GM19395 (cell line): ENCODE data around the gene SUV39H1.

Experiments used
- ATAC-seq: cut with Tn5 transposase; IDR thresholded peaks from one replicate; pipeline ENCODE4 v1.9.1; 2021; ENCODE audit warnings: mild to moderate bottlenecking, moderate library complexity; ENCODE audit not compliant: unreplicated experiment

SUV39H1 gene

DNA sequence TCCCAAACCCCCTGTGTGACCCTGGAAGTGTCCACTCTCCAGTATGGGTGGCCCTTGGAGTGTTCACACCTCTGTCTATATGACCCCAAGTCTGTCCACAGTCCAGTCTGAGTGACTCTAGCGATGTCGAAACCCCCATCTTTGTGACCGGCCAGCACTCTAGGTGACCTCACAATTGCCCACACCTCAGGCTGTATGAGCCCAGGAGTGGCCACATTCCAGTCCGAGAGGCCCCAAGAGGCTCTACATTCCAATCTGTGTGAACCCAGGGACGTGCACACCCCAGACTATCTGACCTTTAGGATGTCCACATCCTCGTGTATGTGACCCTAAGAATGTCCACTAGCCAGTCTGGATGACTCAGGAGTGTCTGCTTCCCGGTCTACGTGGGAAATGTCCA lies 57.7 kb downstream of the SUV39H1 start:
- no peak for ATAC-seq
